HL-60 (cell line): ENCODE data around the gene TIGD3.
A peak's percentile ranks its signal among the peaks of the same experiment; 100 is the strongest.

Source experiments
- CTCF ChIP-seq: IDR thresholded peaks from one replicate; pipeline ENCODE4 v1.5.1; 2011; ENCODE audit warnings: low read length, control low read depth, inconsistent platforms; ENCODE audit not compliant: insufficient read depth
- REST ChIP-seq: IDR thresholded peaks from 2 replicates; pipeline ENCODE4 v1.6.1; 2012; ENCODE audit warnings: low read depth; ENCODE audit not compliant: insufficient replicate concordance

- no peak for TF ChIP-seq CTCF
- peak; percentile 66 for TF ChIP-seq REST
Observed at GRCh38 chr11:65404210-65404609, 49.7 kb downstream of the TIGD3 start.
